HCT116 (cell line): ENCODE data around the gene SAMD4A. TPM values are rescaled to one million over a fixed set of nuclear protein-coding genes. Genes with fewer than 3 reads are reported as not detected.

Experiments used
- ATAC-seq: fragments of 200-7000 bp; cut with Tn5 transposase; 2 replicates; pipeline ENCODE4 v1.9.1; 2020; ENCODE audit warnings: mild to moderate bottlenecking, moderate library complexity
- BruUV-seq: library from RNA; stranded (reverse); fragments of 400-500 nt; replicated peaks from 2 replicates; lab custom pipeline; 2021; lab: Mats Ljungman, UMichigan
- CTCF ChIA-PET: fragments of 300-600 bp; sonication (Branson Sonifier 250); formaldehyde crosslinking; loops from one replicate; lab custom pipeline; 2021; ENCODE audit warnings: antibody characterized with exemption; lab: Charles Lee
- POLR2A ChIA-PET: fragments of 300-600, 350-600 bp; sonication (Branson Sonifier 250); formaldehyde crosslinking; loops from one replicate; lab custom pipeline; 2021; ENCODE audit warnings: antibody characterized with exemption; lab: Charles Lee
- RAD21 ChIA-PET, 2 experiments: fragments of 300-600 bp; sonication (Branson Sonifier 250); formaldehyde crosslinking; loops; one replicate each; lab custom pipeline; 2023; ENCODE audit warnings: low total read pairs in 2 of 2; ENCODE audit not compliant: uncharacterized antibody in 2 of 2, unreplicated experiment in 2 of 2, low non-redundant PET in 1 of 2; lab: Charles Lee
- DNase-seq: peaks from one replicate; pipeline ENCODE4 v3.0.0-alpha.2; 2010; ENCODE audit warnings: low read depth, low spot score
- H2AFZ ChIP-seq: fragments of 200-600 bp; shearing (Covaris generic), sonication (generic); 2 replicates; pipeline ENCODE4 v1.6.1; 2017; ENCODE audit warnings: low read depth, mixed run types, mixed read lengths, antibody characterized with exemption, low read length; ENCODE audit not compliant: poor library complexity, severe bottlenecking
- H3K27ac ChIP-seq: 2 replicates; pipeline ENCODE4 v1.5.1; 2012; ENCODE audit warnings: low read depth, low read length
- H3K27me3 ChIP-seq: fragments of 200-600 bp; sonication (generic); 2 replicates; pipeline ENCODE4 v1.6.1; 2016; ENCODE audit warnings: mixed run types, low read length, mixed read lengths; ENCODE audit not compliant: insufficient read depth
- H3K36me3 ChIP-seq, 2 experiments: fragments of 200-500 bp in 1 of 2; fragments of 200-600 bp in 1 of 2; sonication (Bioruptor generic) in 1 of 2; sonication (generic) in 1 of 2; 2 replicates each; pipeline versions ENCODE4 v1.5.1 to v1.6.1; 2014 to 2016; ENCODE audit warnings: low read length in 2 of 2, inconsistent platforms in 1 of 2, mixed read lengths in 1 of 2, mixed run types in 1 of 2; ENCODE audit not compliant: insufficient read depth in 2 of 2, control insufficient read depth in 1 of 2
- H3K4me1 ChIP-seq, 2 experiments: fragments of 200-600 bp in 1 of 2; sonication (generic) in 1 of 2; 2 replicates each; pipeline versions ENCODE4 v1.5.1 to v1.6.1; 2012 to 2017; ENCODE audit warnings: low read length in 2 of 2, inconsistent platforms in 1 of 2, mild to moderate bottlenecking in 1 of 2, mixed read lengths in 1 of 2, mixed run types in 1 of 2, moderate library complexity in 1 of 2; ENCODE audit not compliant: insufficient read depth in 2 of 2, control insufficient read depth in 1 of 2
- H3K4me2 ChIP-seq: fragments of 200-600 bp; sonication (generic); 2 replicates; pipeline ENCODE4 v1.6.1; 2017; ENCODE audit warnings: mixed run types, low read length, mixed read lengths
- H3K4me3 ChIP-seq, 2 experiments: fragments of 200-600 bp in 1 of 2; sonication (generic) in 1 of 2; replicated peaks in 1 of 2; 2 replicates each; pipeline ENCODE4 v1.5.1; 2011 to 2016; ENCODE audit warnings: low read length in 2 of 2, control low read depth in 1 of 2, low read depth in 1 of 2, mild to moderate bottlenecking in 1 of 2, mixed read lengths in 1 of 2, mixed run types in 1 of 2
- H3K79me2 ChIP-seq: fragments of 200-600 bp; sonication (generic); 2 replicates; pipeline ENCODE4 v1.6.1; 2017; ENCODE audit warnings: mild to moderate bottlenecking, mixed run types, low read length, moderate library complexity, mixed read lengths; ENCODE audit not compliant: insufficient read depth
- H3K9ac ChIP-seq: fragments of 200-600 bp; sonication (generic); 2 replicates; pipeline ENCODE4 v1.6.1; 2016; ENCODE audit warnings: low read length, mixed read lengths
- H3K9me2 ChIP-seq: fragments of 200-600 bp; sonication (generic), shearing (Covaris generic); 2 replicates; pipeline ENCODE4 v1.6.1; 2017; ENCODE audit warnings: mixed run types, mild to moderate bottlenecking, moderate library complexity; ENCODE audit not compliant: insufficient read depth
- H3K9me3 ChIP-seq, 2 experiments: fragments of 200-500 bp in 1 of 2; fragments of 200-600 bp in 1 of 2; sonication (Bioruptor generic) in 1 of 2; sonication (generic) in 1 of 2; 2 replicates each; pipeline ENCODE4 v1.6.1; 2014 to 2017; ENCODE audit warnings: low read length in 2 of 2, mixed read lengths in 2 of 2, inconsistent platforms in 1 of 2, low read depth in 1 of 2, mild to moderate bottlenecking in 1 of 2, mixed run types in 1 of 2, moderate library complexity in 1 of 2; ENCODE audit not compliant: control insufficient read depth in 1 of 2, insufficient read depth in 1 of 2
- H4K20me1 ChIP-seq: fragments of 200-600 bp; sonication (generic), shearing (Covaris generic); 2 replicates; pipeline ENCODE4 v1.6.1; 2017; ENCODE audit warnings: mixed run types, mild to moderate bottlenecking, moderate library complexity; ENCODE audit not compliant: insufficient read depth
- ATF3 ChIP-seq: IDR thresholded peaks from 2 replicates; pipeline ENCODE4 v1.6.1; 2012
- CBX3 ChIP-seq: IDR thresholded peaks from 2 replicates; pipeline ENCODE4 v1.6.1; 2012; ENCODE audit warnings: low read depth
- CEBPB ChIP-seq: IDR thresholded peaks from 2 replicates; pipeline ENCODE4 v1.6.1; 2012; ENCODE audit warnings: low read depth
- CTCF ChIP-seq, 3 experiments: fragments of 200-600 bp in 1 of 3; sonication (generic) in 1 of 3; IDR thresholded peaks in 2 of 3; conservative IDR thresholded peaks in 1 of 3; 2 replicates each; pipeline ENCODE4 v1.5.1; 2012 to 2017; ENCODE audit warnings: low read depth in 2 of 3, low read length in 2 of 3, antibody characterized with exemption in 1 of 3, borderline replicate concordance in 1 of 3, control low read depth in 1 of 3, mild to moderate bottlenecking in 1 of 3, mixed read lengths in 1 of 3, mixed run types in 1 of 3, moderate library complexity in 1 of 3; ENCODE audit not compliant: insufficient read depth in 1 of 3
- EGR1 ChIP-seq: IDR thresholded peaks from 2 replicates; pipeline ENCODE4 v1.6.1; 2012; ENCODE audit warnings: low read depth
- ELF1 ChIP-seq: IDR thresholded peaks from 2 replicates; pipeline ENCODE4 v1.6.1; 2012; ENCODE audit warnings: low read depth, borderline replicate concordance
- EZH2 ChIP-seq: fragments of 200-600 bp; sonication (generic); IDR thresholded peaks from 2 replicates; pipeline ENCODE4 v1.6.1; 2017; ENCODE audit warnings: antibody characterized with exemption, mixed run types
- EZH2phosphoT487 ChIP-seq: fragments of 200-600 bp; IDR thresholded peaks from 2 replicates; pipeline ENCODE4 v1.6.1; 2018; ENCODE audit warnings: antibody characterized with exemption, borderline replicate concordance
- JUND ChIP-seq: IDR thresholded peaks from 2 replicates; pipeline ENCODE4 v1.6.1; 2012
- MAX ChIP-seq: IDR thresholded peaks from 2 replicates; pipeline ENCODE4 v1.6.1; 2012
- POLR2A ChIP-seq: IDR thresholded peaks from 2 replicates; pipeline ENCODE4 v1.7.0; 2011; ENCODE audit warnings: borderline replicate concordance; ENCODE audit not compliant: insufficient read depth, insufficient read length; ENCODE audit errors: extremely low read depth
- POLR2AphosphoS5 ChIP-seq: IDR thresholded peaks from 2 replicates; pipeline ENCODE4 v1.6.1; 2011; ENCODE audit warnings: mild to moderate bottlenecking, low read depth, low read length, moderate library complexity
- RAD21 ChIP-seq: IDR thresholded peaks from 2 replicates; pipeline ENCODE4 v1.6.1; 2012; ENCODE audit warnings: low read depth, mild to moderate bottlenecking
- SIN3A ChIP-seq: IDR thresholded peaks from 2 replicates; pipeline ENCODE4 v1.6.1; 2012; ENCODE audit warnings: low read depth
- SP1 ChIP-seq: IDR thresholded peaks from 2 replicates; pipeline ENCODE4 v1.6.1; 2012; ENCODE audit warnings: low read depth
- SRF ChIP-seq: IDR thresholded peaks from 2 replicates; pipeline ENCODE4 v1.6.1; 2012; ENCODE audit warnings: low read depth
- TCF7L2 ChIP-seq: IDR thresholded peaks from 2 replicates; pipeline ENCODE4 v1.7.0; 2011; ENCODE audit warnings: borderline replicate concordance, inconsistent platforms; ENCODE audit not compliant: insufficient read depth, insufficient read length; ENCODE audit errors: extremely low read depth
- YY1 ChIP-seq: IDR thresholded peaks from 2 replicates; pipeline ENCODE4 v1.6.1; 2011; ENCODE audit warnings: low read length, low read depth, moderate library complexity, mild to moderate bottlenecking; ENCODE audit not compliant: insufficient replicate concordance; ENCODE audit errors: extremely low read depth
- ZFX ChIP-seq: fragments of 450-650 bp; IDR thresholded peaks from 2 replicates; pipeline ENCODE4 v1.6.1; 2017
- ZNF274 ChIP-seq: fragments of 200-500 bp; sonication (Bioruptor generic); IDR thresholded peaks from 2 replicates; pipeline ENCODE4 v1.6.1; 2014; ENCODE audit warnings: mild to moderate bottlenecking, low read depth, low read length, inconsistent platforms
- intact Hi-C: fragments of 100-400 bp; cut with micrococcal nuclease; formaldehyde crosslinking; loops from 2 replicates; pipeline ENCODE4 v1.10.0; 2022
- total RNA-seq: library from RNA; stranded (reverse); gene quantifications from one replicate; pipeline ENCODE4 v1.2.1, GENCODE V29; 2021; ENCODE audit not compliant: unreplicated experiment

The SAMD4A gene
- total RNA-seq, 1 experiment from 2014 or later: 9.0 TPM

- TF ChIP-seq RAD21: 0 out of 2 replicates have a peak, but pooled peaks have one; percentile 1
Observed at GRCh38 chr14:54565785-54566409, 1.0 kb upstream of the SAMD4A start (continued).

GRCh38 chr14:54567224-54567638, 303 bp downstream of the SAMD4A start:
- BruUV-seq: TSS peak; percentile 28
- POLR2A ChIA-PET: interaction anchor here (0.6 to 3.8 kb wide), 4 partner anchors 16 to 206 kb away, joined by 3 to 24 read pairs (median 6); no protein-coding TSS in a partner anchor
- CTCF ChIA-PET: interaction anchor here (0.9 to 5.4 kb wide), 4 partner anchors 15 to 239 kb away, joined by 3 to 131 read pairs (median 3); no protein-coding TSS in a partner anchor
- Histone ChIP-seq H2AFZ (no peak overlapping the region), H3K79me2 (peaks cover 20% of the 10 kb centered on the region; the same call in 1 of the 2 replicates), H4K20me1 (no peaks in the 10 kb centered on the region), H3K4me1 (peaks cover 10 to 50% of the 10 kb centered on the region in 2 experiments), H3K36me3 (peaks cover 0 to 12% of the 10 kb centered on the region in 2 experiments; a peak in 2 of 4 replicates), H3K9ac (peak overlapping the region; percentile 76), H3K4me2 (peak overlapping the region; percentile 96), H3K9me2 (no peaks in the 10 kb centered on the region), H3K27me3 (no peaks in the 10 kb centered on the region), H3K9me3 (peaks cover 0 to 6% of the 10 kb centered on the region in 2 experiments; a peak in 2 of 4 replicates), H3K27ac (peak overlapping the region; percentile 74), H3K4me3 (peak overlapping the region; percentile 61 to 73)
- intact Hi-C loops: loop anchor here (5.0 kb wide), 1 partner anchor 85 kb away; no protein-coding TSS in a partner anchor
- TF ChIP-seq CBX3 (no peak), SP1 (no peak), EZH2 (no peak), MAX (no peak), RAD21 (no peak), TCF7L2 (no peak), SIN3A (no peak), CEBPB (no peak), JUND (no peak), POLR2AphosphoS5 (no peak), ZFX (no peak), CTCF (IDR thresholded peaks at IDR 0.05 in 2 of 3, conservative IDR thresholded peaks at IDR 0.05 in 1 of 3; ENCODE audit: borderline replicate concordance in 1 of 3, insufficient read depth in 1 of 3, low read depth in 2 of 3, low read length in 2 of 3) (no peak), YY1 (no peak), ATF3 (no peak), EGR1 (no peak), SRF (no peak), ELF1 (no peak), EZH2phosphoT487 (no peak), ZNF274 (no peak), POLR2A (no peak)
- RAD21 ChIA-PET: interaction anchor here in 1 of 2 experiments (2.3 kb wide), 1 partner anchor 206 kb away, joined by 10 read pairs; no protein-coding TSS in a partner anchor
- no peak for ATAC-seq
- DNase-seq: no peak
